PC-3 (cell line): ENCODE results near the gene ALKBH6. TPM values are rescaled to one million over a fixed set of nuclear protein-coding genes. Genes with fewer than 3 reads are reported as not detected.

Experiments
- ATAC-seq: fragments of 200-7000 bp; cut with Tn5 transposase; 2 replicates; pipeline ENCODE4 v1.9.1; 2020; ENCODE audit warnings: mild to moderate bottlenecking, moderate library complexity
- BruUV-seq: library from RNA; stranded (reverse); fragments of 400-500 nt; replicated peaks from 2 replicates; lab custom pipeline; 2021; lab: Mats Ljungman, UMichigan
- CTCF ChIA-PET: fragments of 300-600 bp; sonication (Branson Sonifier 250); formaldehyde crosslinking; loops from one replicate; lab custom pipeline; 2022; ENCODE audit warnings: antibody characterized with exemption; lab: Charles Lee
- POLR2A ChIA-PET: fragments of 300-600 bp; sonication (Branson Sonifier 250); formaldehyde crosslinking; loops from one replicate; lab custom pipeline; 2022; ENCODE audit warnings: antibody characterized with exemption; ENCODE audit not compliant: unreplicated experiment; lab: Charles Lee
- DNase-seq: peaks from one replicate; pipeline ENCODE4 v3.0.0-alpha.2; 2015
- H2AFZ ChIP-seq: fragments of 300-600 bp; sonication (generic); 2 replicates; pipeline ENCODE4 v1.6.0; 2016; ENCODE audit warnings: antibody characterized with exemption, low read length
- H3F3A ChIP-seq: fragments of 300-600 bp; sonication (generic); one replicate; pipeline ENCODE4 v1.6.0; 2017; ENCODE audit warnings: antibody characterized with exemption, low read length, control low read depth, mild to moderate bottlenecking; ENCODE audit not compliant: unreplicated experiment
- H3K27ac ChIP-seq: fragments of 300-600 bp; sonication (generic); 2 replicates; pipeline ENCODE4 v1.5.1; 2016; ENCODE audit warnings: mild to moderate bottlenecking, low read length
- H3K27me3 ChIP-seq: fragments of 300-600 bp; sonication (generic); 2 replicates; pipeline ENCODE4 v1.6.1; 2016; ENCODE audit warnings: low read length, mixed read lengths
- H3K36me3 ChIP-seq: fragments of 300-600 bp; sonication (generic); 2 replicates; pipeline ENCODE4 v1.6.1; 2016; ENCODE audit warnings: low read depth, mixed run types, low read length, mixed read lengths
- H3K4me1 ChIP-seq: fragments of 300-600 bp; sonication (generic); 2 replicates; pipeline ENCODE4 v1.5.1; 2016; ENCODE audit warnings: low read length; ENCODE audit not compliant: insufficient read depth
- H3K4me2 ChIP-seq: fragments of 300-600 bp; sonication (generic); 2 replicates; pipeline ENCODE4 v1.6.0; 2016; ENCODE audit warnings: low read length
- H3K4me3 ChIP-seq: fragments of 300-600 bp; sonication (generic); 2 replicates; pipeline ENCODE4 v1.5.1; 2016; ENCODE audit warnings: mild to moderate bottlenecking, low read length, mixed read lengths
- H3K79me2 ChIP-seq: fragments of 300-600 bp; sonication (generic); 2 replicates; pipeline ENCODE4 v1.6.1; 2017; ENCODE audit warnings: low read length, mixed read lengths
- H3K9ac ChIP-seq: fragments of 300-600 bp; sonication (generic); 2 replicates; pipeline ENCODE4 v1.6.0; 2016; ENCODE audit warnings: mild to moderate bottlenecking, low read length
- H3K9me2 ChIP-seq: fragments of 300-600 bp; sonication (generic); replicated peaks from 2 replicates; pipeline ENCODE4 v1.6.1; 2016; ENCODE audit warnings: mixed run types, low read length, mixed read lengths
- H3K9me3 ChIP-seq: fragments of 300-600 bp; sonication (generic); 2 replicates; pipeline ENCODE4 v1.6.1; 2016; ENCODE audit warnings: low read length, mixed read lengths
- H4K20me1 ChIP-seq: fragments of 300-600 bp; sonication (generic); 2 replicates; pipeline ENCODE4 v1.6.1; 2016; ENCODE audit warnings: low read length, mixed read lengths
- EZH2 ChIP-seq: fragments of 300-600 bp; sonication (generic); IDR thresholded peaks from one replicate; pipeline ENCODE4 v1.6.1; 2017; ENCODE audit warnings: antibody characterized with exemption, mild to moderate bottlenecking, low read length; ENCODE audit not compliant: unreplicated experiment
- EZH2phosphoT487 ChIP-seq: fragments of 300-600 bp; sonication (generic); IDR thresholded peaks from 2 replicates; pipeline ENCODE4 v1.6.1; 2018; ENCODE audit warnings: mild to moderate bottlenecking, antibody characterized with exemption, low read length, borderline replicate concordance
- intact Hi-C: fragments of 100-400 bp; cut with micrococcal nuclease; formaldehyde crosslinking; loops from 2 replicates; pipeline ENCODE4 v1.9.0; 2023
- total RNA-seq: library from RNA; depleted of rRNA; stranded (reverse); fragments of >200 nt; gene quantifications from 2 replicates; pipeline ENCODE4 v1.2.3, GENCODE V29; 2014
- TF ChIP-seq, protein P1 (sequence below): fragments of 300-600 bp; sonication (generic); conservative IDR thresholded peaks from 2 replicates; pipeline ENCODE4 v1.5.1; 2017; ENCODE audit warnings: antibody characterized with exemption, low read depth, mild to moderate bottlenecking, low read length

Gene ALKBH6
- total RNA-seq, 1 experiment from 2014 or later: 38.4 TPM

DNA sequence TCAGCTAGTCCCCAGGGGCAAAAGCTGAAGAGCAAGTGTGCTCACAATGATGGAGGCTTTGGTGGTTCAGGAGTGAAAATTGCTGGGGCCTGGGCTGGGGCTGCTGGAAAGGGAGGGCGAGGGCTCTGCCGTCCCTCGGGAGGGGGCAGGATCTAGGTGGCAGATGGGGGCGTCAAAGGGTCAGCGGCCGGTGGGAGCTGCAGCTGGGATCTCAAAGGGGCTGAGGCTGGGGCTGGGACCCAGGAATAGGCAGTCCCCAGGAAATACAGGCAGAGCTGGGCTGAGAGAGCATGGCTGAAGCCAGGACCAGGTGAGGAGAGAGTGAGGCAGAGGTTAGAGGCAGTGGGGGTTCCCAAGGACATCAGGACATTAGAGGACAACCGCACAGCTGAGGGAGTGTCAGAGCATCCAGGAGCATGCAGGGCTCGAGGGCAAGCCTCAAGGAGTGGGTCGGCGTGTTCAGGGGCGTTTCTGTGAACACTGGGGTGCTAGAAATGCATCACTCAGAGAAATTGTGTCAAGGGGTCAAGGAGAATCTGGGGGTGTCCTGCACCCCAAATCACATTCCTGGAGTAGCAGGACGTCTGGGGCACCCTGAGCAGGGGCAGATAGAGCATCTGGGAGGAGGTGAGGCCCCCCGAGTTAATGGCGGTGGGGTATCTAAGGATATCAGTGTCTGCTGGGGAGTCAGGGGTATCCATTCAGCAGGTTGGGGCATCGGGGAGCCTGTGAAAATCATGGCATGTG is 4.2 kb downstream of the ALKBH6 start:
- ChIA-PET POLR2A (no interaction called here), CTCF (no interaction called here)
- H3K9ac ChIP-seq: peak overlapping the region; percentile 40; the same call in 1 of the 2 replicates
- no peaks in the 10 kb centered on the region for H3K36me3 ChIP-seq
- H3F3A ChIP-seq: no peaks in the 10 kb centered on the region
- no peaks in the 10 kb centered on the region for H4K20me1 ChIP-seq
- H3K4me3 ChIP-seq: peak overlapping the region; percentile 56
- DNase-seq (no peak), ATAC-seq (no peak)
- TF ChIP-seq EZH2phosphoT487: no peak
- TF ChIP-seq, protein P1, sequence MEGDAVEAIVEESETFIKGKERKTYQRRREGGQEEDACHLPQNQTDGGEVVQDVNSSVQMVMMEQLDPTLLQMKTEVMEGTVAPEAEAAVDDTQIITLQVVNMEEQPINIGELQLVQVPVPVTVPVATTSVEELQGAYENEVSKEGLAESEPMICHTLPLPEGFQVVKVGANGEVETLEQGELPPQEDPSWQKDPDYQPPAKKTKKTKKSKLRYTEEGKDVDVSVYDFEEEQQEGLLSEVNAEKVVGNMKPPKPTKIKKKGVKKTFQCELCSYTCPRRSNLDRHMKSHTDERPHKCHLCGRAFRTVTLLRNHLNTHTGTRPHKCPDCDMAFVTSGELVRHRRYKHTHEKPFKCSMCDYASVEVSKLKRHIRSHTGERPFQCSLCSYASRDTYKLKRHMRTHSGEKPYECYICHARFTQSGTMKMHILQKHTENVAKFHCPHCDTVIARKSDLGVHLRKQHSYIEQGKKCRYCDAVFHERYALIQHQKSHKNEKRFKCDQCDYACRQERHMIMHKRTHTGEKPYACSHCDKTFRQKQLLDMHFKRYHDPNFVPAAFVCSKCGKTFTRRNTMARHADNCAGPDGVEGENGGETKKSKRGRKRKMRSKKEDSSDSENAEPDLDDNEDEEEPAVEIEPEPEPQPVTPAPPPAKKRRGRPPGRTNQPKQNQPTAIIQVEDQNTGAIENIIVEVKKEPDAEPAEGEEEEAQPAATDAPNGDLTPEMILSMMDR: no peak
- no peak for TF ChIP-seq EZH2
- peaks cover 11% of the 10 kb centered on the region for H3K4me1 ChIP-seq
- H2AFZ ChIP-seq: peak overlapping the region; percentile 65
- intact Hi-C loops: loop anchor here (5.0 kb wide), 1 partner anchor 42 kb away; the partner anchor contains the start of genes THAP8 and WDR62
- H3K9me3 ChIP-seq: no peaks in the 10 kb centered on the region
- no peak overlapping the region for H3K27ac ChIP-seq
- H3K79me2 ChIP-seq: peaks cover 14% of the 10 kb centered on the region
- no peaks in the 10 kb centered on the region for H3K27me3 ChIP-seq
- no peaks in the 10 kb centered on the region for H3K9me2 ChIP-seq
- H3K4me2 ChIP-seq: peak overlapping the region; percentile 83
- no TSS peak for BruUV-seq

DNA sequence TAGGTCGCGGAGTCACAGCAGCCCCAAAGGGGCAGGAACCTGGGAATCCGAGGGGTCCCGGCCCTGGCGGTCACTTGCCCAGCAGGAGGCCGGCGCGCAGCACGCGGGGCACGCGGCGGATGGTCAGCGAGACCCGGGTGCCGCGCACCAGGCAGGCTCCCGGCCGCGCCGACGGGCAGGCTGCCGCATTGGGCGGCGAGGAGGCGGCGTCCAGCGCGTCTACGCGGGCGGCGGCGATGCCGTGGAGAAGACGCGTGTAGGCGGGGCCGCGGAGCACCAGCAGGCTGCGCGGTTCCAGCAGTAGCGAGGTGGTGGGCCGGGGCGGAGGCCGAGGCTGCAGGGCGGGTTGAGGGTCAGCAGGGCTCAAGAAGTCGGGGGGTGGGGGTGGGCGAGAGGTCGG is 4.8 kb downstream of the ALKBH6 start:
- intact Hi-C loops: no loop called here
- Histone ChIP-seq H3K4me3 (peak overlapping the region; percentile 56), H3K9ac (peak overlapping the region; percentile 40; the same call in 1 of the 2 replicates), H3F3A (no peaks in the 10 kb centered on the region), H3K4me2 (peak overlapping the region; percentile 83), H3K4me1 (peaks cover 9% of the 10 kb centered on the region), H3K27me3 (no peaks in the 10 kb centered on the region), H2AFZ (peak overlapping the region; percentile 65), H3K9me3 (no peaks in the 10 kb centered on the region), H4K20me1 (no peaks in the 10 kb centered on the region), H3K36me3 (no peaks in the 10 kb centered on the region), H3K27ac (no peak overlapping the region), H3K79me2 (peaks cover 11% of the 10 kb centered on the region), H3K9me2 (no peaks in the 10 kb centered on the region)
- ATAC-seq: peak; percentile 60
- CTCF ChIA-PET: no interaction called here
- DNase-seq: peak; percentile 56
- POLR2A ChIA-PET: no interaction called here
- no TSS peak for BruUV-seq
- no peak for TF ChIP-seq EZH2phosphoT487
- TF ChIP-seq EZH2: no peak
- TF ChIP-seq, protein P1: no peak

DNA sequence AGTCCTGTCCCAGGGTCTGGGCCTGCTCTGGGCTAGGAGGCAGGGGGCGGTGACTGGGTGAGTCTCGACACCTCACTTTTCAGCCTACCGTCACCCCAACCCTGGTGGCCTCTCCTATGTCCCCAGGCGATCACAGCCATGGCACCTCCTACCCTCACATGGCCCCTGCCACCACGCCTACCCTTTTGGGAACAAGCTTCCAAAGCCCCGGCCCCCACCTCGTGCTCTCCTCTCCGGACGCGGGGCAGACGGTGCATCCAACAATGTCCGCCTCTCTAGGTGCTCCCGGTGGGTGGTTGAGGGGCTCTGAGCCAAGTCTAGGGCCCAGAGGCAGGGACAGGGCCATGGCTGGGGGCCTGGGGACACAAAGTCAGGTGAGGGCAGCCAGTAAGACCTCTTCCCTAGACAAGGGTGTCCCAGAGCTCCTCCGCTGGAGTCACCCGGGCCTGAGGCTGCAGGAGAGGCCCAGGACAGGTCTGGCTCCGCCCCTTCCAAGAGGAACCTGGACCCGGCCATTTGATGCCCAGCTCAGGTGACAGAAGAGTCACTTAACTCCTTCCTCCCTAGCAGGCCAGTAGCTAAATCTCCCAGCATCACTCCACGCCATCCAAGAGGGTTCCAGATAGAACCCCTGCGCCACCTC is 5.6 kb downstream of the ALKBH6 start, which contains the start of gene SYNE4:
Gene SYNE4 (minus strand): TSS at position 478 of the 643 bp plus-strand sequence. CDS start 132 bp downstream, at position 346.
- Histone ChIP-seq H3K27me3 (no peaks in the 10 kb centered on the region), H3K27ac (no peak within 1 kb of the TSS), H2AFZ (peak within 1 kb of the TSS; percentile 65), H3K36me3 (no peaks in the 10 kb centered on the region), H3F3A (no peaks in the 10 kb centered on the region), H3K9me2 (no peaks in the 10 kb centered on the region), H3K4me1 (peaks cover 7% of the 10 kb centered on the region), H3K4me3 (peak within 1 kb of the TSS; percentile 56), H3K9me3 (no peaks in the 10 kb centered on the region), H3K9ac (peak within 1 kb of the TSS; percentile 40; the same call in 1 of the 2 replicates), H3K79me2 (peaks cover 6% of the 10 kb centered on the region), H4K20me1 (no peaks in the 10 kb centered on the region), H3K4me2 (peak within 1 kb of the TSS; percentile 83)
- TF ChIP-seq EZH2phosphoT487 (no peak), EZH2 (no peak)
- TF ChIP-seq, protein P1: no peak
- POLR2A ChIA-PET: no interaction called here
- intact Hi-C loops: no loop called here
- BruUV-seq: no TSS peak
- ATAC-seq (peak; percentile 64), DNase-seq (peak; percentile 51)
- CTCF ChIA-PET: no interaction called here
